PFSK-1 (cell line): ENCODE results near the gene WBP1.

ENCODE experiments used
- FOXP2 ChIP-seq: optimal IDR thresholded peaks from 2 replicates; pipeline ENCODE3; 2011; ENCODE audit warnings: borderline replicate concordance, control low read depth, inconsistent platforms; ENCODE audit not compliant: insufficient read depth; ENCODE audit errors: extremely low read length, extremely low read depth
- POLR2AphosphoS5 ChIP-seq: IDR thresholded peaks from 2 replicates; pipeline ENCODE4 v1.6.1; 2012; ENCODE audit warnings: low read depth, mild to moderate bottlenecking, control low read depth, low read length, moderate library complexity
- SIN3A ChIP-seq: IDR thresholded peaks from 2 replicates; pipeline ENCODE4 v1.6.1; 2012; ENCODE audit warnings: mild to moderate bottlenecking, low read length, moderate library complexity, borderline replicate concordance; ENCODE audit not compliant: insufficient read depth
- TAF1 ChIP-seq: IDR thresholded peaks from 2 replicates; pipeline ENCODE4 v1.6.1; 2012; ENCODE audit warnings: low read length, control low read depth, borderline replicate concordance; ENCODE audit not compliant: insufficient read depth
- TF ChIP-seq, protein P1 (sequence below), 2 experiments: IDR thresholded peaks; 2 replicates each; pipeline versions ENCODE4 v1.6.1 to v1.8.0; 2011 to 2012; ENCODE audit warnings: low read depth in 2 of 2, low read length in 2 of 2, control low read depth in 1 of 2, inconsistent platforms in 1 of 2, mild to moderate bottlenecking in 1 of 2, moderate library complexity in 1 of 2; ENCODE audit not compliant: insufficient read depth in 1 of 2

The WBP1 gene

DNA sequence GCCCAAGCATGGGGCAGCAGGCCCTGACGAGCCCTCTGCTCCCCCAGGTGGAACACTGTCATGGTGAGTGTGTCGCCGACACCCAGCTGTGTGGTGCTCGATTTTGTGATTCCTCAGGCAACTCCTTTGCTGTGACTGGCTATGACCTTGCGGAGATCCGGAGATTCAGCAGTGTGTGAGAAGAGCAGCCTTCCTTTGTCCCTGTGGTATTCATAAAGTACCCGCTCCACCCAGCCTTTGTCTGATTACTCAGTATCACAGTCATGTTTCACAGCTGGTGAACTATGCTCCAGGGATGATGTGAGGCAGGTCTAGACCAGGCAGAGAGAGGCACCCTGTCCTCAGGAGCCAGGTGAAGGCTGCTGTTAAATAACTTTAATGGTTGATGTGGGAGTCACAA is 32.7 kb upstream of the WBP1 start:
- TF ChIP-seq FOXP2 = no peak
- no peak for TF ChIP-seq POLR2AphosphoS5
- TF ChIP-seq SIN3A = no peak

DNA sequence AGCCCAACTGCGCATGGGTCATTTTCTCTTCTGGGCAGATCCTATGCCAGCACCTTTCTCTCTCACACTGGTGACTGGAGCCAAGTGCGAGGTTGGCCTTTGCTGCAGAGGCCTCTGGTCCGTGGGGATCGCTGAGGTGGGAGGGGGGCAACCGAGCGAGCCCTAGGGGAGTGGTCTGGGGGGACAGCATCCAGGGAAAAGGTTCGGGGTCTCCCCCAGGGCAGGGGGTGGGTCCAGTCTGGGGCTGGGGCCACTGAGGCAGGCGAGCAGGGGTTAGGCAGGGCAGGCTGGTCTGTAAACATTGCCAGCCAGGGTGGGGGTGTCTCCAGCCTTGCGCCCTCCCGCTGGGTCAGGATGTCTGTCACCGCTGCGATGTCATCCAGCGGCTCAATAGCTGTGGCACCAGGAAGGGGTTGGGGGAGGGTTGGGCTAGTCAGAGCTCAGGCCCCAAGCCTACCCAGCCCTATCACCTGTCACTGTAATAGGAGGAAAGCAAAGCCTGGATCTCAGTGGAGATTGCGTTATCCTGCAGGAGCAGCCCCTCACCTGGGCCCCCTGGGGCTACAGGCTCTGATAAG is 32.0 kb upstream of the WBP1 start:
- TF ChIP-seq, protein P1, sequence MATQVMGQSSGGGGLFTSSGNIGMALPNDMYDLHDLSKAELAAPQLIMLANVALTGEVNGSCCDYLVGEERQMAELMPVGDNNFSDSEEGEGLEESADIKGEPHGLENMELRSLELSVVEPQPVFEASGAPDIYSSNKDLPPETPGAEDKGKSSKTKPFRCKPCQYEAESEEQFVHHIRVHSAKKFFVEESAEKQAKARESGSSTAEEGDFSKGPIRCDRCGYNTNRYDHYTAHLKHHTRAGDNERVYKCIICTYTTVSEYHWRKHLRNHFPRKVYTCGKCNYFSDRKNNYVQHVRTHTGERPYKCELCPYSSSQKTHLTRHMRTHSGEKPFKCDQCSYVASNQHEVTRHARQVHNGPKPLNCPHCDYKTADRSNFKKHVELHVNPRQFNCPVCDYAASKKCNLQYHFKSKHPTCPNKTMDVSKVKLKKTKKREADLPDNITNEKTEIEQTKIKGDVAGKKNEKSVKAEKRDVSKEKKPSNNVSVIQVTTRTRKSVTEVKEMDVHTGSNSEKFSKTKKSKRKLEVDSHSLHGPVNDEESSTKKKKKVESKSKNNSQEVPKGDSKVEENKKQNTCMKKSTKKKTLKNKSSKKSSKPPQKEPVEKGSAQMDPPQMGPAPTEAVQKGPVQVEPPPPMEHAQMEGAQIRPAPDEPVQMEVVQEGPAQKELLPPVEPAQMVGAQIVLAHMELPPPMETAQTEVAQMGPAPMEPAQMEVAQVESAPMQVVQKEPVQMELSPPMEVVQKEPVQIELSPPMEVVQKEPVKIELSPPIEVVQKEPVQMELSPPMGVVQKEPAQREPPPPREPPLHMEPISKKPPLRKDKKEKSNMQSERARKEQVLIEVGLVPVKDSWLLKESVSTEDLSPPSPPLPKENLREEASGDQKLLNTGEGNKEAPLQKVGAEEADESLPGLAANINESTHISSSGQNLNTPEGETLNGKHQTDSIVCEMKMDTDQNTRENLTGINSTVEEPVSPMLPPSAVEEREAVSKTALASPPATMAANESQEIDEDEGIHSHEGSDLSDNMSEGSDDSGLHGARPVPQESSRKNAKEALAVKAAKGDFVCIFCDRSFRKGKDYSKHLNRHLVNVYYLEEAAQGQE (IDR thresholded peaks at IDR 0.05; ENCODE audit: insufficient read depth in 1 of 2, low read depth in 2 of 2, low read length in 2 of 2) = no peak
- TF ChIP-seq FOXP2 (no peak), POLR2AphosphoS5 (no peak), TAF1 (no peak), SIN3A (no peak)

DNA sequence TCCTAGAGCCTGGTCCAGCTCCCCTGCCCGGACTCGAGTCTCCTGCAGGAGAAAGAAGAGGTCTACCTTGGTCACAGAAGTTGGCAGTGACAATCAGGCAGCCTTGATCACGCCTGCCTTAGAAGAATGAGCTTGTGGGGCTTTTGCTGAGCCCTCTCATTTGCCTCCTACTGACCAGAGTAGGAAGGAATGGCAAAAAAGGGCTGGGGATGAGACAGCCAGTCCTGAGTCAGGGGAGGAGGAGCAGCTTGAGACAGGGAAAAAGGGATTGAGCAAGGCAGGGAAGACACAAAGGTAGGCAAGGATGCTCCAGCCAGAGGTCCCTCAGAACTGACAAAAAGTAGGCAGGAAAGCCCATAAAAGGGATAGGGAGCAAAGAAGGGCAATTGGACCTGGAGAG is 30.7 kb upstream of the WBP1 start:
- TF ChIP-seq SIN3A (no peak), TAF1 (no peak), POLR2AphosphoS5 (no peak), FOXP2 (no peak)
- TF ChIP-seq, protein P1 (IDR thresholded peaks at IDR 0.05; ENCODE audit: insufficient read depth in 1 of 2, low read depth in 2 of 2, low read length in 2 of 2) = no peak

DNA sequence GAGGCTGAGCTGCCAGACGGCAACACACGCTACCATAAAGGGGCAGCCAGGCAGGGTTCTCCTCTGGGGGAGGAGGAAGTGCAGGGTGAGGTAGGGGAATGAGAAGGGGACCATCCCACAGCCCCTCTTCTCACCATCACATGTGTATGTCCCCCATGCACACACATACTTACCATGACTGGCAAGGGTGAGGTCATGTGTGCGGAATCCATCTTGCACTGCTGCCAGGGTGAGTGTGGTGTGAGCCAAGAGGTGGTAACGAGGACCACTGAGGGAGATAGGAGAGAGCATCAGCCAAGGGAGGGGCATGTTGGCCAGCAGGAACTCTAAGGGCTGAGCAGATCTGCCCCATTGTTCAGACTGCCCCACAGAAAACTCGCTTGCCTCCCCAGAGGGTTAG is 29.6 kb upstream of the WBP1 start:
- TF ChIP-seq POLR2AphosphoS5 (no peak), SIN3A (no peak), FOXP2 (no peak)

DNA sequence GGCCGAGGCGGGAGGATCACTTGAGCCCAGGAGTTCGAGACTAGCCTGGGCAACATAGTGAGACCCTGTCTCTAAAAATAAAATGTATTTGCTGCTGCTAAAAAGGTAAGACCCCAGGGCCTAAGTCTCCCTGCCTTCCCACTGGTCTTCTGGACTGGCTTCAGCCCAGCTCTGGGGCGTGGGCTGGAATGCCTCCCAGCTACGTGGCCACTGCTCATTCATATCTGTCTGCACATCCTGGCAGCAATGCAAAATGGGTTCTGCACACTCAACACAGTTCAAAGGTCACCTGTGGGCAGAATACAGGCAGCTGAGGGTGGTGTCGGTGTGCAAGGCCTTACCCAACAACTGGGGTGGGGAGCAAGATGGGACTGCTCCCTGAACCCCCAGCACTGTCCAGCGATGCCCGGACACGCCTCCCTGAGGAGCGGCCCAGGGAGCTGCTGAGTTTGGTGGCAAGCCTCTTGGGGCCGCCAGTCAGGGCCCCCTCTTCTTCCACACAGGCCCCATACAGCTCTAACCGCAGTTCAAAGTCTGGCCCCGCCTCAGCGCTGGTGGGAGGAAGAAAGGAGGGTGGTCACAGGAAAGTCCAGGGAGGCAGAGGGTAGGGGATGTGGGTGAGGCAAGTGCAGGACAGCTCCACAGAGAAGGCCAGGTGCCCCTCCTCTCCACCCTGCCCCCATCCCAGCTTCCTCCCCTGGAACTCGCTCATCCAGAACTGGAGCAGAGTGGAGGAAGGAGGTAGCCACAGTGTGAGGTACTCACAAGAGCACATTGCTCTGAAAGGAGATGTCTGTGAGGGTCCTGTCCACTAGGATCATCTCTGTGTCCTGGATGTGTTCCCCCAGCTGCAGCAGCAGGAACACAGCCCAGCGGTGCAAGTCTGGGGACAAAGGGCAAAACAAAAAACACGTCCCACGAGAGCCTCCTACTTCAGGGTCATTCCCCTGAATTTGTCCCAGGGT is 28.5 kb upstream of the WBP1 start:
- TF ChIP-seq, protein P1 (IDR thresholded peaks at IDR 0.05; ENCODE audit: insufficient read depth in 1 of 2, low read depth in 2 of 2, low read length in 2 of 2) = no peak
- TF ChIP-seq POLR2AphosphoS5 (no peak), TAF1 (no peak), FOXP2 (no peak), SIN3A (no peak)

DNA sequence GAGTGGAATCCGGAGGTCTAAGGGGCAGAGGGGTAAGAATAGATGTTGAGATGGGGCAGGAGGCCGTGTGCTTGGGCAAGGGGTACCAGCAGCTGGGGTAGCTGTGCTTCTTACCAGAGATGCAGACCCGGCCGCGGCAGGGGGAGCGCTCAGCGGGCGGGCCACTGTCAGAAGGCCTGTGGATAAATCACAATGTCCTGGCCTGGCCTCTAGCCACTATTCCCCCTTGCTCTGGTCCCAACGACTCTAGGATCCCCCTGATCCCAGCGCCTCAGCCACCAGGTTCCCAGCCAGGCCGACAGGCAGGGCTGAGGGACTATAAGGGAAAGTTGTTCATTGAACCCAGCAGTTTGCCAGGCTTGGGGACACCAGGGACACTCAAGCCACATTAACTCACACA is 27.7 kb upstream of the WBP1 start:
- TF ChIP-seq POLR2AphosphoS5 = no peak
- no peak for TF ChIP-seq SIN3A
